ENCODE measurements around the gene PHAF1. TPM values are rescaled to one million over a fixed set of nuclear protein-coding genes. Genes with fewer than 3 reads are reported as not detected.

The PHAF1 gene
- total and polyA plus RNA-seq, 9 of the 15 experiments (the other 6 are each of a cell fraction or from before 2014, with no cell fraction given) = 5.1 to 25.4 (median 13.8) TPM

- TF ChIP-seq CBX8 (IDR thresholded peaks at IDR 0.05; ENCODE audit: borderline replicate concordance, extremely low read depth, low read depth, low read length, poor library complexity, severe bottlenecking) = no peak
- no peak for TF ChIP-seq TEAD1 (CRISPR knock-in tag; IDR thresholded peaks at IDR 0.05)
- no peak for TF ChIP-seq ZNF583 (CRISPR knock-in tag; IDR thresholded peaks at IDR 0.05)
- TF ChIP-seq LEF1 (IDR thresholded peaks at IDR 0.05) = no peak
- TF ChIP-seq KLF10 (CRISPR knock-in tag; IDR thresholded peaks at IDR 0.05) = no peak
- no peak for TF ChIP-seq ZNF280B (CRISPR knock-in tag; IDR thresholded peaks at IDR 0.05)
- no peak for TF ChIP-seq RUNX1 (IDR thresholded peaks at IDR 0.05; ENCODE audit: low read depth)
- TF ChIP-seq, protein P1, sequence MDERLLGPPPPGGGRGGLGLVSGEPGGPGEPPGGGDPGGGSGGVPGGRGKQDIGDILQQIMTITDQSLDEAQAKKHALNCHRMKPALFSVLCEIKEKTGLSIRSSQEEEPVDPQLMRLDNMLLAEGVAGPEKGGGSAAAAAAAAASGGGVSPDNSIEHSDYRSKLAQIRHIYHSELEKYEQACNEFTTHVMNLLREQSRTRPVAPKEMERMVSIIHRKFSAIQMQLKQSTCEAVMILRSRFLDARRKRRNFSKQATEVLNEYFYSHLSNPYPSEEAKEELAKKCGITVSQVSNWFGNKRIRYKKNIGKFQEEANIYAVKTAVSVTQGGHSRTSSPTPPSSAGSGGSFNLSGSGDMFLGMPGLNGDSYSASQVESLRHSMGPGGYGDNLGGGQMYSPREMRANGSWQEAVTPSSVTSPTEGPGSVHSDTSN (CRISPR knock-in tag; IDR thresholded peaks at IDR 0.05; ENCODE audit: low read depth) = no peak
- TF ChIP-seq, protein P1 (tag; conservative IDR thresholded peaks at IDR 0.05; ENCODE audit: low read depth) = 0 out of 2 replicates have a peak, but pooled peaks have one; percentile 29
- no peak for TF ChIP-seq ZNF263 (CRISPR knock-in tag; IDR thresholded peaks at IDR 0.05; ENCODE audit: borderline replicate concordance)
- TF ChIP-seq ZNF140 (CRISPR knock-in tag; IDR thresholded peaks at IDR 0.05) = no peak
- TF ChIP-seq SAFB (IDR thresholded peaks at IDR 0.05; ENCODE audit: borderline replicate concordance, low read depth, low read length) = no peak
- no peak for TF ChIP-seq TARDBP (IDR thresholded peaks at IDR 0.05)
- TF ChIP-seq FOSL1 (tag; conservative IDR thresholded peaks at IDR 0.05) = peak; percentile 25; the same call in 1 of the 2 replicates
- peak; percentile 49 for TF ChIP-seq MEIS2 (IDR thresholded peaks at IDR 0.05; ENCODE audit: partially characterized antibody)
- peak; percentile 66; the same call in 1 of the 2 replicates for TF ChIP-seq MAFG (tag; conservative IDR thresholded peaks at IDR 0.05)
- 0 out of 2 replicates have a peak, but pooled peaks have one; percentile 24 for TF ChIP-seq CBX5 (IDR thresholded peaks at IDR 0.05; ENCODE audit: borderline replicate concordance, low read depth)
- 0 out of 2 replicates have a peak, but pooled peaks have one; percentile 19 for TF ChIP-seq ZEB2 (IDR thresholded peaks at IDR 0.05)
- TF ChIP-seq SOX6 (IDR thresholded peaks at IDR 0.05) = no peak
- TF ChIP-seq, protein P2, sequence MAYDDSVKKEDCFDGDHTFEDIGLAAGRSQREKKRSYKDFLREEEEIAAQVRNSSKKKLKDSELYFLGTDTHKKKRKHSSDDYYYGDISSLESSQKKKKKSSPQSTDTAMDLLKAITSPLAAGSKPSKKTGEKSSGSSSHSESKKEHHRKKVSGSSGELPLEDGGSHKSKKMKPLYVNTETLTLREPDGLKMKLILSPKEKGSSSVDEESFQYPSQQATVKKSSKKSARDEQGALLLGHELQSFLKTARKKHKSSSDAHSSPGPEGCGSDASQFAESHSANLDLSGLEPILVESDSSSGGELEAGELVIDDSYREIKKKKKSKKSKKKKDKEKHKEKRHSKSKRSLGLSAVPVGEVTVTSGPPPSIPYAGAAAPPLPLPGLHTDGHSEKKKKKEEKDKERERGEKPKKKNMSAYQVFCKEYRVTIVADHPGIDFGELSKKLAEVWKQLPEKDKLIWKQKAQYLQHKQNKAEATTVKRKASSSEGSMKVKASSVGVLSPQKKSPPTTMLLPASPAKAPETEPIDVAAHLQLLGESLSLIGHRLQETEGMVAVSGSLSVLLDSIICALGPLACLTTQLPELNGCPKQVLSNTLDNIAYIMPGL (CRISPR knock-in tag; IDR thresholded peaks at IDR 0.05) = no peak
- TF ChIP-seq ZNF354B (CRISPR knock-in tag; IDR thresholded peaks at IDR 0.05) = no peak
These were observed 60.6 kb downstream of the PHAF1 start, which contains the start of gene NOL3 (continued) for GRCh38 chr16:67170168-67170948.

Measured in K562 (cell line).